Measurements from ENCODE around the gene SPSB1. TPM values are rescaled to one million over a fixed set of nuclear protein-coding genes. Genes with fewer than 3 reads are reported as not detected.

The SPSB1 gene
- polyA plus RNA-seq, 1 experiment: 20.3 TPM

DNA sequence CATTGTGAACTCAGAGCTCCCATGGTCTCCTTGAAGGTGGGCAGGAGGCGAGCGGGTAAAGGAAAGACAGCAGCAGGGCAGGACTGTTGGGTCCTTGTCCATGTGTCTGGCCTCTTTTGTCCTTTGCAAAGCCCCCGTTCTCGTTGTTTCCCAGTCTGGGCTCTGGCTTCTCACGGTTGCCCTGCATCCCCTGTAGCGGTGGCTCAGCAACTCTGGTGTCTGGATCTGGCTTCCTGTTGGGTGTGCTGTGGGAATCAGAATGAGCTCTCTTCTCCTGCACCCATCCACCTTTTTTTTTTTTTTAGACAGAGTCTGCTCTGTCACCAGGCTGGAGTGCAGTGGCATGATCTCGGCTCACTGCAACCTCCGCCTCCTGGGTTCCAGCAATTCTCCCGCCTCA lies 47.0 kb upstream of the SPSB1 start:
- CTCF ChIA-PET: interaction anchor here (0.9 to 2.8 kb wide), 3 partner anchors 10 to 135 kb away, joined by 3 to 10 read pairs (median 4); partner anchors contain the start of gene H6PD
- no peak for TF ChIP-seq CTCF (IDR thresholded peaks at IDR 0.05; ENCODE audit: low read depth, low read length)
- H3K4me3 ChIP-seq (ENCODE audit: low read depth, low read length): no peak overlapping the region
- H3K9me3 ChIP-seq (ENCODE audit: control insufficient read depth, insufficient read depth, low read length): no peaks in the 10 kb centered on the region; the same call in 1 of the 2 replicates
- no peaks in the 10 kb centered on the region for H3K27me3 ChIP-seq (ENCODE audit: control insufficient read depth, insufficient read depth, low read length)
- no peak for DNase-seq (ENCODE audit: low read depth, low spot score)
- POLR2A ChIA-PET: interaction anchor here (0.9 to 1.2 kb wide), 2 partner anchors 11 to 44 kb away, joined by 4 to 10 read pairs; partner anchors contain the start of gene H6PD
- no peak overlapping the region for H3K27ac ChIP-seq (ENCODE audit: low read depth, low read length)

- Histone ChIP-seq H3K9me3 (ENCODE audit: control insufficient read depth, insufficient read depth, low read length) (no peaks in the 10 kb centered on the region; the same call in 1 of the 2 replicates), H3K27me3 (ENCODE audit: control insufficient read depth, insufficient read depth, low read length) (no peaks in the 10 kb centered on the region), H3K27ac (ENCODE audit: low read depth, low read length) (no peak overlapping the region), H3K4me3 (ENCODE audit: low read depth, low read length) (no peak overlapping the region)
- no peak for DNase-seq (ENCODE audit: low read depth, low spot score)
- no peak for TF ChIP-seq CTCF (IDR thresholded peaks at IDR 0.05; ENCODE audit: low read depth, low read length)
- CTCF ChIA-PET: interaction anchor here (0.9 kb wide), 1 partner anchor 10 kb away, joined by 3 read pairs; no protein-coding TSS in a partner anchor
- POLR2A ChIA-PET: no interaction called here
Observed at GRCh38 chr1:9246215-9246614, 46.5 kb upstream of the SPSB1 start.

GRCh38 chr1:9246841-9247785 lies 45.6 kb upstream of the SPSB1 start:
- CTCF ChIA-PET: no interaction called here
- no peak for DNase-seq (ENCODE audit: low read depth, low spot score)
- no peak overlapping the region for H3K27ac ChIP-seq (ENCODE audit: low read depth, low read length)
- POLR2A ChIA-PET: interaction anchor here (0.6 to 1.1 kb wide), 2 partner anchors 36 to 429 kb away, joined by 3 read pairs; no protein-coding TSS in a partner anchor
- no peak overlapping the region for H3K4me3 ChIP-seq (ENCODE audit: low read depth, low read length)
- TF ChIP-seq CTCF (IDR thresholded peaks at IDR 0.05; ENCODE audit: low read depth, low read length): no peak
- no peaks in the 10 kb centered on the region; the same call in 1 of the 2 replicates for H3K9me3 ChIP-seq (ENCODE audit: control insufficient read depth, insufficient read depth, low read length)
- H3K27me3 ChIP-seq (ENCODE audit: control insufficient read depth, insufficient read depth, low read length): no peaks in the 10 kb centered on the region

DNA sequence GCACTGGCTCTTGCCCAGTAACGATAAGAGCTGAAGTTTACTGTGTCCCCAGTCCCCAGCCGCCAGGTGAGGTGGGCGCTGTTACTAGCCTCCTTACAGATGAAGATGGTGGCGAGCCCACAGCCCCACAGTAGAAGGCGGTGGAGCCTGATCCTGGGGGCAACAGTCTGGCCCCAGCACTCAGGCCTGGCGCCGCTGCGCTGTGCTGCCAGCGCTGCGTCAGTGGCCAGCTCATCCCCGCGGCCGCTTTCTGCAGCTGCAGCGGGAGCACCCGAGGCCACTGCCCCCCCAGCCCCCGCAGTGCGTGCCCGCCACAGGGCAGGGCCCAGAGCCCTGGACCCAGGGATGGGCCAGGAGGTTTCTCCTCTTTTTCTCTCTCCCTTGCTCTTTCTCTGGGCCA lies 44.8 kb upstream of the SPSB1 start:
- Histone ChIP-seq H3K27me3 (ENCODE audit: control insufficient read depth, insufficient read depth, low read length) (no peaks in the 10 kb centered on the region), H3K27ac (ENCODE audit: low read depth, low read length) (no peak overlapping the region), H3K9me3 (ENCODE audit: control insufficient read depth, insufficient read depth, low read length) (no peaks in the 10 kb centered on the region; the same call in 1 of the 2 replicates), H3K4me3 (ENCODE audit: low read depth, low read length) (no peak overlapping the region)
- TF ChIP-seq CTCF (IDR thresholded peaks at IDR 0.05; ENCODE audit: low read depth, low read length): no peak
- POLR2A ChIA-PET: interaction anchor here (0.6 to 1.1 kb wide), 2 partner anchors 37 to 428 kb away, joined by 3 read pairs; no protein-coding TSS in a partner anchor
- CTCF ChIA-PET: interaction anchor here (0.7 kb wide), 1 partner anchor 86 kb away, joined by 8 read pairs; no protein-coding TSS in a partner anchor
- DNase-seq (ENCODE audit: low read depth, low spot score): no peak

Measured in AG04450 (cell line).